ENCODE data around the gene CRK.
A peak's percentile ranks its signal among the peaks of the same experiment; 100 is the strongest.

Gene CRK

GRCh38 chr17:1485423-1486376 lies 29.7 kb upstream of the CRK start:
- DNase-seq, result no peak

GRCh38 chr17:1484676-1485422 lies 28.8 kb upstream of the CRK start:
- DNase-seq, result peak in 1 of 2 experiments; percentile 65

- no peak for DNase-seq
These were observed 28.1 kb upstream of the CRK start for GRCh38 chr17:1484060-1484535.

GRCh38 chr17:1482680-1483079 lies 26.6 kb upstream of the CRK start:
- no peak for DNase-seq

GRCh38 chr17:1481736-1482135 lies 25.7 kb upstream of the CRK start:
- no peak for DNase-seq

GRCh38 chr17:1480747-1481465 lies 24.9 kb upstream of the CRK start:
- DNase-seq, result no peak

- DNase-seq, result no peak
These were observed 22.4 kb upstream of the CRK start for GRCh38 chr17:1478418-1478817.

- DNase-seq, result no peak
These were observed 19.4 kb upstream of the CRK start for GRCh38 chr17:1475321-1475854.

GRCh38 chr17:1474402-1475189 lies 18.6 kb upstream of the CRK start:
- no peak for DNase-seq

- DNase-seq, result no peak
These were observed 17.8 kb upstream of the CRK start for GRCh38 chr17:1473841-1474240.

- DNase-seq, result no peak
These were observed 17.1 kb upstream of the CRK start for GRCh38 chr17:1473170-1473569.

GRCh38 chr17:1471911-1472821 lies 16.1 kb upstream of the CRK start:
- no peak for DNase-seq

- no peak for DNase-seq
These were observed 15.5 kb upstream of the CRK start for GRCh38 chr17:1471490-1471889.

GRCh38 chr17:1470755-1471462 lies 14.9 kb upstream of the CRK start:
- DNase-seq, result no peak

- DNase-seq, result no peak
These were observed 14.2 kb upstream of the CRK start for GRCh38 chr17:1470071-1470754.

GRCh38 chr17:1469231-1469852 lies 13.3 kb upstream of the CRK start:
- DNase-seq, result no peak

GRCh38 chr17:1467898-1468492 lies 12.0 kb upstream of the CRK start:
- no peak for DNase-seq

- no peak for DNase-seq
These were observed 11.2 kb upstream of the CRK start for GRCh38 chr17:1467258-1467657.

- no peak for DNase-seq
These were observed 8.2 kb upstream of the CRK start for GRCh38 chr17:1464186-1464585.
